GM18870 (cell line): Measurements from ENCODE around the gene COL23A1.
"Not testable (repeated sequence)": the region's sequence is repeated elsewhere in the genome, so short reads cannot be mapped to it uniquely, and the experiment has no call there.

Experiments
- ATAC-seq: cut with Tn5 transposase; IDR thresholded peaks from one replicate; pipeline ENCODE4 v1.9.1; 2021; ENCODE audit warnings: moderate library complexity; ENCODE audit not compliant: unreplicated experiment

COL23A1 gene

DNA sequence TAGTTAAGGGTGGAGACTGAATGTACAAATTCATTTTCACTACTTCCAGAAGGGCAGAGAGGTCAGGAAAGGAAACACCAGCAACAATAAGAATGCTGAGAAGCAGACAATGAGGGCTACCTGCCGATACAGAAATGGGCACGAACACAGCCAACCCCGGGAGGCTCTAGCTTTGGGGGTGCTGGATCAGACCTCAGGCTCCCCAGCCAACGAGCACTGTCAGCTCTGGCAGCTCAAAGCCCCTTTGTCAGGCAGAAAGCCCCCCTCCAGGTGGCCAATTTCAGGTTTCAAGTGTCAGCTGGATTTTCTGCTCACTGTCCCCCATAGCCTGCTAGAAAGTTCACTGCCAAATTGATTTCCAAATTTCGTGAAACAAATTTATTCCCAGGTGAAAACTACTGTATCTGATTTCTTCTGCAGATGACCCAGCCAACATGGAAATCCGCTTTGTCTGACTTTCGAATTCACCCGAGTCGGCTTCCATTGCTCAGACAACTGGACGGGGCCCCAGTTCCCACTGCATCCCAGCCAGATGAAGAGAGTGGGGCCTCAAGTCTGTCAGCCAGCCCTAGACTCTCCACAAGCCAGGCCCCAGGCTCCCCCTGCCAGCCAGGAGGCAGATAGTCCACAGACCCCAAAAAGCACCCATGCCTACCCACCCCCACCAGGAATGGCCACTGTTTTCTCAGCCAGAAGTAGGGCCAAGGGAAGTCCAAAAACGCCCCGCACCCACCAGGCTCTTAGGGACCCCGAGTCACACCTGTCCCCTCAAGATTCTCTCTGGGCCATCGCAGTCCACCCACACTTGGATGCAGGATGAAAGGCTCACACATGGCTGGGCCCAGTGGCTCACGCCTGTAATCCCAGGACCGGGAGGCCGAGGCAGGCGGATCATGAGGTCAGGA, 261.1 kb downstream of the COL23A1 start:
- ATAC-seq: no peak

DNA sequence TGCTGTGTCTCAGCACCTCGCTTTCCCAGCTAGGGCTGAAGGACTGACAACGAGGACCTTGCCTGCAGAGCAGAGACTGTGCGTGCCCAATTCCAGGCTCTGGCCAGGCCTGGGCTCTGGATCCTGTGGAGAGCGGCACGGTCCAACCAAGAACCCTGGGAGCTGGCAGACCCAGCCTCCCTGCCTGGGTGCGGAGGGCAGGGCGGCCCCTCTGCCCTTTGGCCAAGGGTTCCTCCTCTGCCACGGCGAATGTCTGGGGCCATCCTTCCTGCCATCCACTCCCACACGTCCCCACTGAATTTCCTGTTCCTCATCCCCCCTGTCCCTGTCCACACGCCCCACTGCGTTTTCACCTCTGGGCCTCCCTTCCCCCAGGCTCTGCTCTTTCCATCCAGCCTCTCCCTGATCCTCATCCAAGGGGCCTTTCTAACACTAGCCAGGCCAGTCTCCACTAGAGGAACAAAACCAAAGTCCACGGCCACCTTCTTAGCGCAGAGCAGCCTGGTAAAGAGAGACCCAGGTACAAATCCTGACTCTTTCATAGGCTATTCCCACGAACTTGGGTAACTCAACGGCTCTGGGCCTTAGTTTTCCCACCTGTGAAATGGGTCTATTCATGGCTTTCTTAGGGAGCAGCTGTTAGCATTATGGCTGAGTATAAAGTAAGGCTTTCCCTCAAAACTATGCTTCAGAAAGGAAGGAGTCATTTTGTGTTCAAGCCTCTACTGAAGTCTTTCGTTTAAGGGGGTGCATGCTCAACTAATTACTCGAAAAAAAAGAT, 262.1 kb downstream of the COL23A1 start:
- ATAC-seq: no peak

DNA sequence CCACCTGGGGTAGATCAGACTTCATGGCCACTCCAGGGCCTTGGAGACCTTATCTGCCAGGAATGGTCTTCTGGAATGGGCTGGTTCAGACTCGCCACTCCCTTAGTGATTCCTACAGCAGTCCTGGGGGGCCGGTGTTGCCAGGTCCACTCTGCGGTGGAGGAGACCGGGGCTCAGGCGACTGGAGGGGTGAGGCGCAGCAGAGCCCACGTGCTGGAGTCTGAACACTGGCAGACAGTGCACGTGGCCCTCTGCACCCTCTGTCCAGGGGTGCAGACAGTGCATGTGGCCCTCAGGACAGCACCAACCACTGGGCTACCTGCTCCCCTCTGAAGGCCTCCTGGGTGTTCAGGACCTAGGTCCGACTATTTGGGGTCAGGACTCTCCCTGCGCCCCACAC, 262.7 kb downstream of the COL23A1 start:
- ATAC-seq: no peak

GRCh38 chr5:178326374-178326715, 263.8 kb downstream of the COL23A1 start:
- ATAC-seq: no peak

DNA sequence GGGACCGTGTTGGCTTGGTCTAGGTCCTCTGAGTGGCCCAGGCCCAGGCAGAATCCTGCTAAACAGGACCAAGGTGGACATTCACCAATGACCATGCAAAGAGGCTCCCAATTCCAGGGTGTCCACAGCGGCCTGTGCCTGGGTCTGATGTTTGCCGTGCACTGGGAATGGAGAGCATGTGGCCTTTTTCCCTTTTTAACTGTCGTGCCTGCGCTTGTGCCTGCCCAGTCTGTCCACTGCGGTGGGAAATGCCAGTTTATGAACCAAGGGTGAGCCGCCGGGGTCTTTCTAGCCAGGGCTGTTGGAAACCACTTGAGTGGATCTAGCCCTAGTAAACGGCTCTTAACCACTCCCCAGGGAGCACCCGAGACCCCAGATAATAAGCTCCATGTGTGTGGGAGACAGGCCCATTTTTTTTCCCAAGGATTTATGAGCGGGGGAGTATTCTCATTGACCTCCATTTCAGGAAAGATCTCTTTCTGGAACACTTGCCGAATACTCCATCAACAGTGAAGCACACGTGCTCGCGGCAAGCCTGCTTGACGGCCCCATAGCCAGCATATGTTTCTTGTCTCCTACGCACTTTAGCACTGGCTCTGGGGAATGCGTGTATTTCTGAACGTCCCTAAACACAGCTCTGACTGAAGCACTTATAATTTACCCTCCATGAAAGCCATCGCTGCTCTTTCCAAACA, 264.4 kb downstream of the COL23A1 start:
- ATAC-seq: no peak

DNA sequence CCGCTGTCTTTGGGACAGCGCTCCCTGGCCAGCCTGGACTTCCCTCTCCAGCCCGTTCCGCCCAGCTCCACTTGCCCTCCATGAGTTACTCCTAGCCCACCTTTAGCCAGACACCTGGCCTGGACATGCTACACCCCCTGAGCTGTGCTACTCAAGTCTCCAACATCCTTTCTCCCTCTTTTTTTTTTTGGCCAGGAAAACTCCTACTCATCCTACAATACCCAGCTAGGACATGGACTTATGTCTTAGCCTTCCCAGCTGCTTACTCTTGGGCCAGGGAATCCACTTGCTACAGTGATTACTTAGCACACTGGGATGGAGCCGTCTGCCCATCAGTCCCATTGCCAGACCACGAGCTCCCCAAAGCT, 264.9 kb downstream of the COL23A1 start:
- no peak for ATAC-seq

DNA sequence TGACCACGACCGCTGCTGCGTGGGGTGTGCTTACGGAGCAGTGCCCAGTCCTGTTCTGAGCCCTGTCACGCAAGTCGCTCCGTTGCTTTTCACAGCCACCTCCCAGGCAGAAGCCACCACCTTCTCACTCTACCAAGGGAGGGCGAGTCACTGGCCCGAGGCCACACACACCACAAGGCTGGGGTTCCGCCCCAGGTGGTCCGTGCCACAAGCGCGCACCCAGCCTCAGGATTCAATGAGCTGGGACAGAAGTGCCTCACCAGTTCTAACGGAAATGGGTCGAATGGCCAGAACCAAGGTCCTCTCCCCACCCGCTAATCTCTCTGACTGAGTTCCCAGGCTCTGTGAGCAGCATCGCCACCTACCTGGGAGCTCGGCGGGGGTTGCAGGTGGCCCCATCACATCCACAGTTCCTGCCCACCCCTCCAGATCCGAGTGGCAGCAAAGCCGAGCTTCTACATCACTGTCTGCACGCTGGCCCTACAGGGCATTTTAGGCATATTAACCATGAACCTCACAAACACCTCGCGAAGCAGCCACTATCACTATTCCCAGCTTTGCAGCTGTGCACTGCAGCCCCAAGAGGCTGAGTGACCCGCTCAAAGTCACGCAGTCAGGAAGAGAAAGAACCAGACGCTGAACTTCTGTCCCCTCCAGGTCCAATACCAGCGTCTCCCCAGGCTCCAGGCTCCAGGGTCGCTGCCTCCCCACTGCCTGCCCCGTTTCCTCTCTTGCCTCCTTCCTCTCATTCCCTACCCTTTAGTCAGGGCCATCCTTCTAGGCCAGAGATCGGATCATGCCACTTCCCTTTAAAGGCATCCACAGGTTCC, 265.5 kb downstream of the COL23A1 start:
- no peak for ATAC-seq

- no peak for ATAC-seq
Observed at GRCh38 chr5:178323961-178324360, 266.2 kb downstream of the COL23A1 start.

- no peak for ATAC-seq
Observed at GRCh38 chr5:178323541-178323865, 266.7 kb downstream of the COL23A1 start.

DNA sequence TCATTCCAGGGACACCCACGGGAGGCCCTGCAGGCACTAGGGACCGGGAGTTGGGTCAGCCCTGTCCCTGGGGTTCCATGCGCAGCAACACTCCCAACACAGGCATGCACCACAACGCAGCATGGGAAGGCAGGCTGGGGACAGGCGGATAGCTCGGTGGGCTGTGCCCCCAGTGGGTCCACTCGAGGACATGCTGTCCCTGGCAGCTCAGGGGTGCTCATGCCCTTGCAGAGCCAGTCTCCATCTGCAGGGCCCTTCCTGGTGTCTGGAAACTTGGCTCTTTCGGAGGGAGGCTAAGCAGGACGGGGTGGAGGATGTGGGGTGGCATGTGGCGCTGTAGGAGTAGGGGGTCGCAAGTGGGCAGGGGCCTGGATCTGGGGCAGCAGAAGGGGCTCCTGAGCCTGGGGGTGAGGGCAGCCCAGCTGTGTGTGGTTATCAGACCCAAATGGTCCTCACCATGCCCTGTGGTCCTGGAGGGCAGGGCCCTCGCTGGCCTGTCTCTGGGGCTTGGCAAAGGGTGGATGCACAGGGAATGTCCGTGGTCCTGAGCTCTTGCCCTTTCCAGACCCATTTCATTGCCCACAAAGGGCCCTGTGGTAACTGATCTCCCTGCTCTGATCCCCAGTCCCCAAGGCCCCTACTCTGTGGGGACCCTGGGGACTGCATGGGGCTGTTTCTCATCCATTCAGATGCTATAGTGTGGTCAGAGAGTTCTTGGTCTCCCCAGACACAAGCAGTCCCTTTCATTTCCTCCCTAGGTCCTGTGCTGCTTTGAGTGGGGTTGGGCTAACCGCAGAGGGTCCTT, 267.3 kb downstream of the COL23A1 start:
- no peak for ATAC-seq

GRCh38 chr5:178320281-178320855, 269.8 kb downstream of the COL23A1 start:
- no peak for ATAC-seq

GRCh38 chr5:178319541-178320041, 270.6 kb downstream of the COL23A1 start:
- no peak for ATAC-seq

DNA sequence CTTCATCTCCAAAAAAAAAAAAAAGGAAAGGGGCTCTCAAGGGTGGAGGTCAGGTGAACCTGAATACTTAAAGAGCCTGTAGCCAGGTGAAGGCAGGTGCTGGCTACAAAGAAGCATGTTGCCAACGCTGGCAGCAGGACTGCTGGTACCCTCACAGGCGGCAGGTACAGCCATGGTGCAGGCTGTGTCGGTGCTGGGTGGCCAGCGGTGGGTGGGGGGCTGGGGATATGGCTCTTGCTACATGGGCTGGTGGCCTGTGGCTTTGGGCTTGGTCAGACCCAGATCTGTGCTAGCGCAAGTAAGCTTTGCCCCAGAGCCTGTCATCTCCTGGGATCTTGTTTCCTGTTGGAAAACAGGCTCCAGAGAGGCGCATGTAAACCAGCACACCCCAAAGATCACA, 271.3 kb downstream of the COL23A1 start:
- no peak for ATAC-seq

GRCh38 chr5:178318382-178318781, 271.8 kb downstream of the COL23A1 start:
- no peak for ATAC-seq

DNA sequence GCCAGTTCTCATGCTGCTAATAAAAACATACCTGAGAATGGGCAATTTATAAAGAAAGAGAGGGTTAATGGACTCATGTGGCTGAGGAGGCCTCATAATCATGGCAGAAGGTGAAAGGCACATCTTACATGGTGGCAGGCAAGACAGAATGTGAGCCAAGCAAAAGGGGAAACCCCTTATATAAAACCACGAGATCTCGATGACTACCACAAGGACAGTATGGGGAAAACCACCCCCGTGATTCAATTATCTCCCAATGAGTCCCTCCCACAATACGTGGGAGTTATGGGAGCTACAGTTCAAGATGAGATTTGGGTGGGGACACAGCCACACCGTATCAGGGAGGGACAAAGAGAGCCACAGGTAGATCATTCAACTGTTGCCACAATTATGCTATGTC, 272.5 kb downstream of the COL23A1 start:
- ATAC-seq: not testable (repeated sequence)

DNA sequence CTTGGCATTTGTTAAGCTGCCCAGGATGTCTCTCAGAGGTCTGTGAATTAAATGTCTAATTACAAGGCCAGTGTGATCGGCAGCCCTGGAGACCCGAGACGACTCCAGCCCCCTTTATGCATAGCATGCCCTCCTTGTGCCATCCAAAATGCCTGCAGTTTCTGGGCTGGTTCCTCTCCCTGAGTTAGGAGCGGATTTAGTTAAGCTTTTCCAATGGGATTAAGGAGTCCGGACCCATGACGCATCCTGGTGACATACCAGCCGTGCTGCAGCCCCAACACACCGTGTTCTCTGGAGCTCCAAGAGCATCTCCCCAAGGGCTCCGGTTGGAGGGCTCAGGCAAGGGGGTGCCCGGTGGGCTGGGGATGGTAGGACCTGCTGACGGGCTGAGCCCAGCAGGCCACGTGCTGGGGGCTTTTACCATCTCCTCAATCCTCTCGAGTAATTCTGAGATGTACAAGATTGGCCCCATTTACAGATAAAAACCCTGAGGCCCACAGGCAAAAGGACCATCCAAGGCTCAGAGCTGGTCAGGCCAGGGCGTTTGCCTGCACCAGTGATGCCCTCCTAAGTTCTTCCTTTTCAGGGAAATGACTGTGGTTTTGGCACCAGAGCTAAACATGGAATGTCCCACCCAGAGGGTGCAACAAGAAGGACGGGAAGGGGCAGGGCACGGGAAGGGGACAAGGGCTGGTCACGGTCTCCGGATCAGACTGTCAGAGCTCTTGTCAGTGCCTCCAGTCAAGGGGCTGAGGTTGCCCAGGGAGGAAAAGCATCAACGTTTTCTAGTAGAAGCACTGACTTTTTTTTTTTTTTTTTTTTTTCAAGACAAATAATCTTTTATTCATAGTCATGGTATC, 275.0 kb downstream of the COL23A1 start:
- ATAC-seq: no peak

GRCh38 chr5:178314061-178314660, 276.0 kb downstream of the COL23A1 start:
- no peak for ATAC-seq

DNA sequence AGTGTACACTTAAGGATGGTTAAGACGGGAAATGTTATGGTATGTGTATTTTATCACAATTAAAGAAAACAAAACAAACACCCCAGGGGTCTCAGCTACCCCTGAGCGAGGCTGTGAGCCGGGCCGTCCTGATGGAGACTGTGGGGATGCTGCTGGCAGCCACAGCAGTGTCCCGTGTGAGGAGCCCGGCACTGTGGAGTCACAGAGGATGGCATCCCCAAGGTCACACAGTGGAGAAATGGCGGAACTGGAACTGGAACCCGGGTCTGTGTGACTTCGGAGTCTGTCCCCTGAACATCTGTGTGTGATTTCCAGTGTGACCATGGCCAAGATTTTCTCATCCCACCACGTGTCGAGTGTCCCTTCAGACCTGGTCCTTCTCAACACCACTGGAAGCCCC, 276.9 kb downstream of the COL23A1 start:
- no peak for ATAC-seq
